Panc1 (cell line): ENCODE measurements around the gene PAX5.

Source experiments
- CTCF ChIP-seq: fragments of 450-650 bp; IDR thresholded peaks from 2 replicates; pipeline ENCODE4 v1.5.1; 2017; ENCODE audit warnings: mild to moderate bottlenecking
- SIN3A ChIP-seq: IDR thresholded peaks from 2 replicates; pipeline ENCODE4 v1.6.1; 2012; ENCODE audit warnings: low read depth, mild to moderate bottlenecking, low read length, moderate library complexity, borderline replicate concordance; ENCODE audit not compliant: insufficient read depth
- TCF7L2 ChIP-seq: IDR thresholded peaks from 2 replicates; pipeline ENCODE4 v1.6.1; 2011; ENCODE audit warnings: mild to moderate bottlenecking, low read depth, low read length, inconsistent platforms

- TF ChIP-seq SIN3A (no peak), TCF7L2 (no peak), CTCF (no peak)
These were observed 22.2 kb upstream of the PAX5 start for GRCh38 chr9:37056046-37056920.
